RWPE1 (cell line): ENCODE results near the gene MATR3.
"Not testable (repeated sequence)": the region's sequence is repeated elsewhere in the genome, so short reads cannot be mapped to it uniquely, and the experiment has no call there.

ENCODE experiments used
- CTCF ChIA-PET: fragments of 350-600 bp; sonication (Branson Sonifier 250); formaldehyde crosslinking; extraction: SDS; loops from one replicate; lab custom pipeline; 2021; lab: Yijun Ruan, JAX
- POLR2A ChIA-PET: fragments of 400-600 bp; formaldehyde crosslinking; extraction: SDS; loops from one replicate; lab custom pipeline; 2020; ENCODE audit warnings: antibody characterized with exemption; ENCODE audit not compliant: low non-redundant PET; lab: Yijun Ruan, JAX
- DNase-seq: peaks from one replicate; pipeline ENCODE4 v3.0.0; 2012; ENCODE audit warnings: low spot score
- H3K27ac ChIP-seq: fragments of 450-650 bp; 2 replicates; pipeline ENCODE4 v1.5.1; 2017
- TF ChIP-seq, protein P1 (sequence below): fragments of 450-650 bp; conservative IDR thresholded peaks from 2 replicates; pipeline ENCODE4 v1.5.1; 2017; ENCODE audit warnings: low read depth, mild to moderate bottlenecking

The MATR3 gene

GRCh38 chr5:139263946-139264345 lies 29.6 kb upstream of the MATR3 start:
- CTCF ChIA-PET: interaction anchor here (0.6 to 1.2 kb wide), 3 partner anchors 9 to 677 kb away, joined by 3 to 6 read pairs (median 5); no protein-coding TSS in a partner anchor
- TF ChIP-seq, protein P1, sequence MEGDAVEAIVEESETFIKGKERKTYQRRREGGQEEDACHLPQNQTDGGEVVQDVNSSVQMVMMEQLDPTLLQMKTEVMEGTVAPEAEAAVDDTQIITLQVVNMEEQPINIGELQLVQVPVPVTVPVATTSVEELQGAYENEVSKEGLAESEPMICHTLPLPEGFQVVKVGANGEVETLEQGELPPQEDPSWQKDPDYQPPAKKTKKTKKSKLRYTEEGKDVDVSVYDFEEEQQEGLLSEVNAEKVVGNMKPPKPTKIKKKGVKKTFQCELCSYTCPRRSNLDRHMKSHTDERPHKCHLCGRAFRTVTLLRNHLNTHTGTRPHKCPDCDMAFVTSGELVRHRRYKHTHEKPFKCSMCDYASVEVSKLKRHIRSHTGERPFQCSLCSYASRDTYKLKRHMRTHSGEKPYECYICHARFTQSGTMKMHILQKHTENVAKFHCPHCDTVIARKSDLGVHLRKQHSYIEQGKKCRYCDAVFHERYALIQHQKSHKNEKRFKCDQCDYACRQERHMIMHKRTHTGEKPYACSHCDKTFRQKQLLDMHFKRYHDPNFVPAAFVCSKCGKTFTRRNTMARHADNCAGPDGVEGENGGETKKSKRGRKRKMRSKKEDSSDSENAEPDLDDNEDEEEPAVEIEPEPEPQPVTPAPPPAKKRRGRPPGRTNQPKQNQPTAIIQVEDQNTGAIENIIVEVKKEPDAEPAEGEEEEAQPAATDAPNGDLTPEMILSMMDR: no peak
- POLR2A ChIA-PET: no interaction called here
- no peak for DNase-seq
- H3K27ac ChIP-seq: no peak overlapping the region

DNA sequence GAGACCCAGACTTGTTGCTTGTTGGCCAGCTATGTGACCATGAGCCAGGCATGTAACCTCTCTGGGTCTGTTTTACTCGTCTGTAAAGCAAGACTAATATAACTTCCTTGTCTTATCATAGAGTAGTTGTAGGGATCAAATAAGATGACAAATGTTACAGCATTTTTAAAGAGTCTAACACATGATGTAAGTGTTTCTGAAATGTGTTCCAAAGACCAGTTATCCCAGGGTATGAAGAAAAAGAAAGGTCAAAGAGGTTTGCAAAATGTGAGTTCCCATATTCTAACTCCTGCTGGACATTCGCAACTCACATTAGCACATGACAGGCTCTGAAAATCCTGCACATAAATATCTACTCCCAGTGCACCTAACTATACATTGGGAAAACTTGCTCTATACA lies 28.5 kb upstream of the MATR3 start:
- ChIA-PET CTCF (interaction anchor here (0.6 kb wide), 1 partner anchor 715 kb away, joined by 3 read pairs; no protein-coding TSS in a partner anchor), POLR2A (no interaction called here)
- DNase-seq: no peak
- TF ChIP-seq, protein P1: no peak
- no peak overlapping the region for H3K27ac ChIP-seq

DNA sequence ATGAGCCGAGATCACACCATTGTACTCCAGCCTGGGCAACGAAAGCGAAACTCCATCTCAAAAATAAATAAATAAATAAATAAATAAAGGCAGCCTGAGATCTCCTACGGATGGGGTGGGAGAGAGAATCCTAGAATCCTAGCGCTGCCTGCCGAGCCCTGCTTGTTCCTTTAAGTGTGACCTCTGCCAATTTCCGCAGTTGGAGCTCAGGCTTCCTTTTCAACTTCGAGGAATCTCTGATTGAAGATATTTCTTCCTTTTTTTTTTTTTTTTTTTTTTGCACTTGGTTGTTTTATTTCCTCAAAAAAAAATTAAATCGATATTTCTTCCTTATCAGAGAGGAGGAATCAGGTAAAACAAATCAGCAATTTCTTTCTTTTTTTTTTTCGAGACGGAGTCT lies 27.3 kb upstream of the MATR3 start:
- ChIA-PET POLR2A (no interaction called here), CTCF (interaction anchor here (0.7 kb wide), 2 partner anchors 458 to 564 kb away, joined by 3 to 6 read pairs; no protein-coding TSS in a partner anchor)
- H3K27ac ChIP-seq: no peak overlapping the region
- TF ChIP-seq, protein P1: no peak
- no peak for DNase-seq

DNA sequence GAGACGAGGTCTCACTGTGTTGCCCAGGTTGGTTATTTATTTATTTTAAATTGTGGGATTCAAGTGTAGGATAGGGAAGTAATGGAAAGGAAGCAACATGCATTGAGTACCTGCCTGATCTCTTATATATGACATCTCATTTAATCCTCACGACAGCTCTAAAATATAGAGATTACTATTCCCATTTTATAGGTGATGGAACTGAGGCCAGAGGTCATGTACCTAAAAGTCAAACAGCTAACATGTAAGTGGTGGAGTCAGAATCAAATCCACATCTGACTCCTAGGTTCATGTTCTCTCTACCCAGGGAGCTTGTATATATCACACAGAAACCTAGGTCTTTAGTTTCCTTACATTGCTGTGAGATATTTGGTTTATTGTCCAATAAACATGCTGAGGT lies 26.1 kb upstream of the MATR3 start:
- TF ChIP-seq, protein P1: no peak
- ChIA-PET POLR2A (no interaction called here), CTCF (interaction anchor here (0.6 to 1.3 kb wide), 3 partner anchors 10 to 681 kb away, joined by 3 read pairs; no protein-coding TSS in a partner anchor)
- no peak overlapping the region for H3K27ac ChIP-seq
- DNase-seq: no peak

DNA sequence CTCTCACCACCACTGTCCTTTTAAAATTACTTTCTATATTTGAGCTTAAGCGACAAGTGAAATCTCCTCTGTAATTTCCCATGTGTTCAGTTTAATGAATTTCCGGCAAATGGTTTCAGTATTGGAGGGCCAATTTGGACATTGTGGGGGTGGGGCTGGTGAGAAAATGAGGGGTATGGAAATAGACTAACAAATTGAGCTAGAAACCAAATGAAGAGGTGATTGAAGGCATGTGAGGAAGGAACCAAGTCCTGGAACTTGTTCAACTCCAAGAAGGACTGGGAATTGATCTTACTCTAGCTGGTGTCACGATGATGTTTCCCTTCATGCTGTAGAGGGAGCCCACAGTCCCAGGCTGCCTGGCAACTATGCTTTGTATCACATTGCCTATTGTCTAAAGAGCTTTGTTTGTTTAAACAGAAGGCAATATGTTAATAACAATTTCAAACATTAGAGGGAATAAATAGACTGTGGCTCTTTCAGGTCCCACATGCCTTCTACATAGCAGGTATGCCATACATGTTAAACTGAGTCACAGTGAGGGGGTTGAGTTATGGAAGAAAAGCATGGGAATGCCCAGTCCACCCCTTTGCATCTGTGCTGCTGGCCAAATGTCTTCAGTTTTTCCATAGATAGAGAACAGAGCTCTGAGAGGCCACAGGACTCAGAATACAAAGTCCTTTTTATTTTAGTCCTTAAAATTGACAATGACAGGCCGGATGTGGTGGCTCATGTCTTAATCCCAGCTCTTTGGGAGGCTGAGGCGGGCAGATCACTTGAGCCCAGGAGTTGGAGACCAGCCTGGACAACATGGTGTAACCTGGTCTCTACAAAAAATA lies 25.0 kb upstream of the MATR3 start:
- H3K27ac ChIP-seq: no peak overlapping the region
- no peak for DNase-seq
- POLR2A ChIA-PET: no interaction called here
- TF ChIP-seq, protein P1: no peak
- CTCF ChIA-PET: interaction anchor here (0.8 to 1.3 kb wide), 3 partner anchors 11 to 365 kb away, joined by 3 read pairs; no protein-coding TSS in a partner anchor

DNA sequence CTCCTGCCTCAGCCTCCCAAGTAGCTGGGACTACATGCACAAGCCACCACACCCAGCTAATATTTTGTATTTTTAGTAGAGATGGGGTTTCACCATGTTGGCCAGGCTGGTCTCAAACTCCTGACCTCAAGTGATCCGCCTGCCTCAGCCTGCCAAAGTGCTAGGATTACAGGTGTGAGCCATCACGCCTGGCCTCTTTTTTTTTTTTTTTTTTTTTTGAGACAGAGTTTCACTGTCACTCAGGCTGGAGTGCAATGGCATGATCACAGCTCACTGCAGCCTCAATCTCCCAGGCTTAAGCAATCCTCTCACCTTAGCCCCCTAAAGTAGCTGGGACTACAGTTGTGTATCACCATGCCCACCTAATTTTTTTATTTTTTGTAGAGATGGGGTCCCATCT lies 22.8 kb upstream of the MATR3 start:
- ChIA-PET CTCF (interaction anchor here (1.0 kb wide), 1 partner anchor 8 kb away, joined by 3 read pairs; no protein-coding TSS in a partner anchor), POLR2A (interaction anchor here (0.6 kb wide), 1 partner anchor 220 kb away, joined by 4 read pairs; no protein-coding TSS in a partner anchor)
- H3K27ac ChIP-seq, DNase-seq: not testable (repeated sequence)
